Fibroblast of peridontal ligament (primary cell): ENCODE data around the gene UBE4B.

ENCODE experiments used
- DNase-seq: peaks from one replicate; pipeline ENCODE4 v3.0.0-alpha.2; 2010; ENCODE audit errors: extremely low read depth

Gene UBE4B

GRCh38 chr1:10114746-10115145 lies 82.0 kb downstream of the UBE4B start:
- no peak for DNase-seq

GRCh38 chr1:10117132-10117531 lies 84.4 kb downstream of the UBE4B start:
- no peak for DNase-seq

GRCh38 chr1:10117865-10118264 lies 85.1 kb downstream of the UBE4B start:
- no peak for DNase-seq

GRCh38 chr1:10121688-10122087 lies 88.9 kb downstream of the UBE4B start:
- no peak for DNase-seq

GRCh38 chr1:10122926-10123325 lies 90.2 kb downstream of the UBE4B start:
- DNase-seq = no peak

- DNase-seq = no peak
Observed at GRCh38 chr1:10128101-10128765, 95.5 kb downstream of the UBE4B start.

- DNase-seq = no peak
Observed at GRCh38 chr1:10132316-10132715, 99.6 kb downstream of the UBE4B start.

GRCh38 chr1:10132852-10133251 lies 100.1 kb downstream of the UBE4B start:
- DNase-seq = no peak

- no peak for DNase-seq
Observed at GRCh38 chr1:10140981-10141380, 108.2 kb downstream of the UBE4B start.

- DNase-seq = no peak
Observed at GRCh38 chr1:10143961-10144485, 111.3 kb downstream of the UBE4B start.

- no peak for DNase-seq
Observed at GRCh38 chr1:10146391-10146790, 113.6 kb downstream of the UBE4B start.

GRCh38 chr1:10149231-10149630 lies 116.5 kb downstream of the UBE4B start:
- DNase-seq = peak; percentile 17

- DNase-seq = peak; percentile 46
Observed at GRCh38 chr1:10152709-10153284, 120.0 kb downstream of the UBE4B start.

- no peak for DNase-seq
Observed at GRCh38 chr1:10155087-10155712, 122.4 kb downstream of the UBE4B start.

- DNase-seq = no peak
Observed at GRCh38 chr1:10160173-10160572, 127.4 kb downstream of the UBE4B start.

GRCh38 chr1:10160907-10161490 lies 128.2 kb downstream of the UBE4B start:
- no peak for DNase-seq

- no peak for DNase-seq
Observed at GRCh38 chr1:10161541-10162290, 129.0 kb downstream of the UBE4B start.

GRCh38 chr1:10168912-10169514 lies 136.3 kb downstream of the UBE4B start:
- no peak for DNase-seq

- no peak for DNase-seq
Observed at GRCh38 chr1:10170239-10170574, 137.4 kb downstream of the UBE4B start.

- no peak for DNase-seq
Observed at GRCh38 chr1:10171105-10171767, 138.5 kb downstream of the UBE4B start.

GRCh38 chr1:10171995-10172669 lies 139.4 kb downstream of the UBE4B start:
- no peak for DNase-seq
